ENCODE data around the gene RIMBP2.

The RIMBP2 gene

DNA sequence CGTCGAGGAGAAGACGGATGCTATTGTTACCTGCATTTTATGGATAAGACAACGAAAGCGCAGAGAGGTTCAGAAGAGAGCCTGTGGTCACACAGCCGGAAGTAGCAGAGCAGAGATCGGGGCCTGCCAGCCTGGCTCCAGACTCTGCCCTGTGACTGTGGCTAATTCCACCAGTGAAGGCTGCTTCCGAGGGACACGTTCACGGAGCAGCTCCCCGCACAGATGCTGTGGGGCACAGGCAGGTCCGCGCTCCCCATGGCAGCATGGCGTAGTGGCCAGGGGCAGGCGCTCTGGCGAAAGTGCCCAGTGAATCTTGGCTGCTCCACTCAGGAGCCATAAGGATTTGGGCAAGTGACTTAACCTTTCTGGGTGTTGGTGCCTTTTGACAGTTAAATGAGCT is 9.8 kb downstream of the RIMBP2 start:
- no peak for TF ChIP-seq ZFX (IDR thresholded peaks at IDR 0.05; ENCODE audit: borderline replicate concordance)
- TF ChIP-seq, protein P1, sequence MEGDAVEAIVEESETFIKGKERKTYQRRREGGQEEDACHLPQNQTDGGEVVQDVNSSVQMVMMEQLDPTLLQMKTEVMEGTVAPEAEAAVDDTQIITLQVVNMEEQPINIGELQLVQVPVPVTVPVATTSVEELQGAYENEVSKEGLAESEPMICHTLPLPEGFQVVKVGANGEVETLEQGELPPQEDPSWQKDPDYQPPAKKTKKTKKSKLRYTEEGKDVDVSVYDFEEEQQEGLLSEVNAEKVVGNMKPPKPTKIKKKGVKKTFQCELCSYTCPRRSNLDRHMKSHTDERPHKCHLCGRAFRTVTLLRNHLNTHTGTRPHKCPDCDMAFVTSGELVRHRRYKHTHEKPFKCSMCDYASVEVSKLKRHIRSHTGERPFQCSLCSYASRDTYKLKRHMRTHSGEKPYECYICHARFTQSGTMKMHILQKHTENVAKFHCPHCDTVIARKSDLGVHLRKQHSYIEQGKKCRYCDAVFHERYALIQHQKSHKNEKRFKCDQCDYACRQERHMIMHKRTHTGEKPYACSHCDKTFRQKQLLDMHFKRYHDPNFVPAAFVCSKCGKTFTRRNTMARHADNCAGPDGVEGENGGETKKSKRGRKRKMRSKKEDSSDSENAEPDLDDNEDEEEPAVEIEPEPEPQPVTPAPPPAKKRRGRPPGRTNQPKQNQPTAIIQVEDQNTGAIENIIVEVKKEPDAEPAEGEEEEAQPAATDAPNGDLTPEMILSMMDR (IDR thresholded peaks at IDR 0.05), result no peak
- no peak overlapping the region for H3K27ac ChIP-seq

GRCh38 chr12:130705178-130705822 is 10.8 kb downstream of the RIMBP2 start:
- no peak overlapping the region for H3K27ac ChIP-seq
- TF ChIP-seq ZFX (IDR thresholded peaks at IDR 0.05; ENCODE audit: borderline replicate concordance), result no peak
- TF ChIP-seq, protein P1 (IDR thresholded peaks at IDR 0.05), result no peak

GRCh38 chr12:130704606-130705005 is 11.5 kb downstream of the RIMBP2 start:
- TF ChIP-seq, protein P1 (IDR thresholded peaks at IDR 0.05), result no peak
- TF ChIP-seq ZFX (IDR thresholded peaks at IDR 0.05; ENCODE audit: borderline replicate concordance), result no peak
- no peak overlapping the region for H3K27ac ChIP-seq

GRCh38 chr12:130703733-130704375 is 12.2 kb downstream of the RIMBP2 start:
- TF ChIP-seq ZFX (IDR thresholded peaks at IDR 0.05; ENCODE audit: borderline replicate concordance), result no peak
- TF ChIP-seq, protein P1 (IDR thresholded peaks at IDR 0.05), result no peak

DNA sequence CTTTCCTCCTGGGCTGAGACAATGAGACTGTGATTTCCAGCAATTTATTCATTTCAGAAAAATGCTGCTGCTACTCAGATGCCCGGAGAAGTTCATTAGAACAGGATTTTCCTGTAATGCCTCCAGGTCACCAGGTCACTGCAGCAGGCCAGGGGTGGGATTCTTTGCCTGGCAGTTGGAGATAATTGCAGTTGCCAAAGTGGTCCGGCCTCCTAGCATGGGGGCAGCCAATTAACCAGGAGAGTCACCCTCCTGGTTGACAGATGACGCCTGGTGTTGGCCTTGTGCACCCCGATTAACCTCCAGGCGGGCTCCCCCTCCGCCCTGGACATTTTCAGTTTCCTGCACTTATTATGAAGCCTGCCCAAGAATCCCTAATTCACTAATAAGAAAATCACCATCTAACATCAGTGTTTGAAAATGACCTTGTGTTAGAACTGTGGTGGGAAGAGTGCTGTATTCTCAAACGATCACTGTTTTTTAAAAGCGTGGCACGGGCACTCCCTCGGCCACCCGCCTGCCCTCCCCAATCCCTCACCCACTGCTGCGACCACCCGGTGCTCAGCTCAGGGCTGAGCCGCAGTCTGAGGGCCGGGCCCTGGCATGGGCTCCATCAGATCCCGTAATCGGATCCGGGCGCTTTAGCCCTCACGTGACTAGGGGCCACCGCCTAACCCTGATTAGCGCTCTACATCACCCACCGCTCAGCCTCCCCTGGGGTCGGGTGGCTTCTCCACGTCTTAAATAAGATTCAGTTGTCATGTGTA is 12.9 kb downstream of the RIMBP2 start:
- no peak for TF ChIP-seq ZFX (IDR thresholded peaks at IDR 0.05; ENCODE audit: borderline replicate concordance)
- TF ChIP-seq, protein P1 (IDR thresholded peaks at IDR 0.05), result no peak
- H3K27ac ChIP-seq, result no peak overlapping the region

More at GRCh38 chr12:130703733-130704375, 12.2 kb downstream of the RIMBP2 start:
- no peak overlapping the region for H3K27ac ChIP-seq

DNA sequence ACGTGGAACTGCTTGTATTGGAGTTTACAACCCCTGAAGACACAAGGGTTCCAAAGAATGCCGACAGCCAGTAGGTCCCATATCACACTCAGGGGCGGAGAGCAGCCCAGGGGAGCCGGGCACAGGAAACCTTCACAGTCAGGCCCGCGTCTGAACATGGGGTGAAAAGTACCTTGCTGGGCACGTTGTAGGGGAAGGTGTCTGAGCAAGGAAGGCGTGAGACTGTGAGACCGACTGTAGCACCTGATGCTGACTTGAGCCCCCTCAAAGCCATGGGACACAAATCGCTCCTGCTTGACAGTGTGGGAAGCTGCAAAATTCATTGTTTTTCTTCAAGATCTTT is 14.7 kb downstream of the RIMBP2 start:
- TF ChIP-seq ZFX (IDR thresholded peaks at IDR 0.05; ENCODE audit: borderline replicate concordance), result no peak
- TF ChIP-seq, protein P1 (IDR thresholded peaks at IDR 0.05), result no peak
- H3K27ac ChIP-seq, result no peak overlapping the region
